ENCODE data around the gene ZNF202.

GRCh38 chr11:123683428-123684170 is 57.9 kb downstream of the ZNF202 start:
- TF ChIP-seq CTCF (IDR thresholded peaks at IDR 0.05; ENCODE audit: low read length) (no peak), EZH2 (optimal IDR thresholded peaks at IDR 0.05; ENCODE audit: low read depth, low read length) (no peak)

Measured in MM.1S (cell line).